Measurements from ENCODE around the gene ATG2A.

ATG2A gene

DNA sequence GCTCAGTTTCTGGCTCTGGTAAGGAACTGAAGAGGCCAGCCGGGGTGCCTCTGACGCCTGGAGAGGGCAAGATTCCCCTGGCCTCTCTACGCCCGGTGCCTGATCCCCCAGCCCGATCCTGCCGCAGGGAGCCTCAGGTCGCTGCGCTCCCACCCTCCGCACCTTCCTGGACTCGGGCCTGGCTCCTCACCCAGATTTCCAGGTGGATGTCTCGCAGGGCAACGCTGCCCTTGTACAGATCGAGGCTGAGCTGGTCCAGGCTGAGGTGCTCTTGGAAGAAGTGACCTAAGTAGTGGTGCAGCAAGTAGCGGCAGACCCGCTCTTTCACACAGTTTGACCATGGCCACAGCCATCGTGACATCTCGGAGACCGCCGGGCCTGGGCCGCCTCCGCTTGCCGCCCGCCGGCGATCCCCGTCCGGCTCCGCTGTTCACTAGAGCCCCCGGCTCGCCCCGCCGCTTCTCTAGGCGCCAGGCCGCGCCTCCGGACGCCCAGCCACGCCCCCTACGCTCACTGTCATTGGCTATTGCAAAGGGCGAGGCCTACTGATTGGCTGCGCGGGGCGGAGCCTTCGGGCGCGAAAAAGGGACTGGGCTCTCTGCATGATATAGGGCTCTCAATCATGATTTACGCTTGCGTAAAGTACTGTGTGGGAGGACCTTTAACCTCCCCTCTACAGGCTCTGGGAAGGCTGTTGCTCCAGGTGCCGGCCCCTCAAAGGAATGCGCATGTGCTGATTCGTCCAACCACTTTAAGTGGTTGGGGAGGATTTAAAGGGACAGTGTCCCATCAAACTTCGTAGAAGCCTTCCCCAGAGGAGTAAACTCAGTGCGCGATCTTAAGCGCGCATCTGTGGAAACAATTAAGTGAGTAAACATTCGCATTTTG lies at the start of gene ATG2A:
Gene ATG2A (minus strand): TSS at position 435 of the 888 bp plus-strand sequence. CDS start 74 bp downstream, at position 361.
- no peak for TF ChIP-seq GATA1 (IDR thresholded peaks at IDR 0.05; ENCODE audit: low read depth, low read length)
- peak; percentile 86 for TF ChIP-seq POLR2A (IDR thresholded peaks at IDR 0.05; ENCODE audit: low read length)

DNA sequence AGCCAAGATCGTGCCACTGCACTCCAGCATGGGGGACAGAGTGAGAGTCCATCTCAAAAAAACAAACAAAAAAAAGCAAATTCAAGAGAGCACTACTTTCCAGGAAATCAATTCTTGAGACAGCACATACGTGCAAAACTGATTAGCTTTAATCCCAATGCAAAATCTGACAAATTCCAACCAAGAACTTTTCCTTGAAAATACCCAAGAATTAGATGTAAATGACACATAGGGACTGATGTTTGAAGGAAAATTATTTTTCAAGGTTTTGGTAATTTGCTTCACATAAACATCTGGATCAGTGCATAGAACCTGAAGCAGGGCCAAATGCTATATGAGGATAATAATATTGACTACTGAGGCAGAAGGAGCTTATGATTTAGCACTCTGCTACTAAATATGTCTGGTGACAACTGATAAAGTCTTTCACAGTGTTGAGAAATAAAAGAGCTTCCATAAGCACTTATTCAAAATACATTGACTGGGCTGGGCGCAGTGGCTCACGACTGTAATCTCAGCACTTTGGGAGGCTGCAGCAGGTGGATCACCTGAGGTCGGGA lies 46.1 kb upstream of the ATG2A start:
- peak in 1 of 2 experiments; percentile 20 for DNase-seq
- no peak for TF ChIP-seq POLR2A (IDR thresholded peaks at IDR 0.05; ENCODE audit: low read length)
- no peak for TF ChIP-seq GATA1 (IDR thresholded peaks at IDR 0.05; ENCODE audit: low read depth, low read length)

More for the DNA sequence above, at the start of gene ATG2A:
- peak; percentile 99 to 100 for DNase-seq

DNA sequence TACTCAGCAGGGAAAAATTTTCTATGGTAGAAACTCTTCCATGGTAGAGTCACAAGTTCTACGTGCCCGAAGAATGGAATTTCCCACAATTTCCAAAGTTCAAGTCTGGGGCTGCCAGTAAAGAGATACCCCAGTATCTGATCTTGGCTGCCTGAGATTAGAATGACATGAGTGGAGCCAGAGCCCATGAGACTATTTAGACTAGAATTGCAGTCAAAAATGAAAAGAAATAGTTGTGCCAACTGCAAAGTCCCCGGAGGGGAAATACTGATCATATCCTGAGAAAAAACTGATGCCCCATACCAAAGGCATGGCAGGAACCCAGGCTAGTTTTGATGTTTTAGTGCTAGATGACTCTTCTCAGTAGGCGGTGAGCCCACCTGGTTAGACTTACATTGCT lies 43.7 kb upstream of the ATG2A start:
- DNase-seq = peak; percentile 40 to 64
- no peak for TF ChIP-seq GATA1 (IDR thresholded peaks at IDR 0.05; ENCODE audit: low read depth, low read length)
- no peak for TF ChIP-seq POLR2A (IDR thresholded peaks at IDR 0.05; ENCODE audit: low read length)

DNA sequence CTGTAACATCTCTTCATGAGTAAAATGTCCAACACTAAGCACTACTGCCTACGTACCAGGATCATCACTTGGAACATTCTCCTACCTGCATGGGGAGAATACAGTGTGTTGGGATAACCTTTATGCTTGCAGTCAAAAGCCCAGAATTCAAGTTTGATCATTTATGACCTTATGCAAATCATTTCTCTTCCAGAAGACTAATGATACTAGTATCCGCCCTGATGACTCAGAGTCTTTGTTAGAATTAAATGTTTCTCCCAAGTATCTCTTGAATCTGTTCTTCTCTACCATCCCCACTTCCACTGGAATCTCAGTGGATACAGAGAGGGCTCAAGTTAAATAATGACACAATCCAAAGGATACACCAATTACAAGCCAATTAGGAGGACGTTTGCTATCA lies 42.5 kb upstream of the ATG2A start:
- no peak for DNase-seq

DNA sequence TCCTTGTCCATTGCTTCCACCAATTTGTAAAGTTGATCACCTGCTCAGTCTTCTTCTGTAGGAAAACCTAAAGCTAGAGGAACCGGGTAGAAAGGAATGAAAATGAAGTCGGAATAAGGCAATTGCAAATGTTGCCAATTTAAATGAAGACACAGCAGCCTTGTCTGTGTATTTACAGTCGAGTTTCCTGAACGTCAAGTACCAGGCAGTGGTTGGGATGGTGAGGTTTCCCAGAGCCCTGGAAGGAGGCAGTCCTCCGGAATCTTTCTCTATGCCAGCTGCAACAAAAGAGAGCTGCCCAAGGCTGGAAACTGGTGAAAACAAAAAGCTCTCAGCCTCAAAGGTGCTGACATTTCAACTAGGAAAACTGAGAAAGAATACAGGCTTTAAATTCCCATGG lies 37.2 kb upstream of the ATG2A start:
- DNase-seq = no peak
- no peak for TF ChIP-seq GATA1 (IDR thresholded peaks at IDR 0.05; ENCODE audit: low read depth, low read length)
- no peak for TF ChIP-seq POLR2A (IDR thresholded peaks at IDR 0.05; ENCODE audit: low read length)

More for the DNA sequence above, 42.5 kb upstream of the ATG2A start:
- no peak for TF ChIP-seq POLR2A (IDR thresholded peaks at IDR 0.05; ENCODE audit: low read length)
- TF ChIP-seq GATA1 (IDR thresholded peaks at IDR 0.05; ENCODE audit: low read depth, low read length) = no peak

DNA sequence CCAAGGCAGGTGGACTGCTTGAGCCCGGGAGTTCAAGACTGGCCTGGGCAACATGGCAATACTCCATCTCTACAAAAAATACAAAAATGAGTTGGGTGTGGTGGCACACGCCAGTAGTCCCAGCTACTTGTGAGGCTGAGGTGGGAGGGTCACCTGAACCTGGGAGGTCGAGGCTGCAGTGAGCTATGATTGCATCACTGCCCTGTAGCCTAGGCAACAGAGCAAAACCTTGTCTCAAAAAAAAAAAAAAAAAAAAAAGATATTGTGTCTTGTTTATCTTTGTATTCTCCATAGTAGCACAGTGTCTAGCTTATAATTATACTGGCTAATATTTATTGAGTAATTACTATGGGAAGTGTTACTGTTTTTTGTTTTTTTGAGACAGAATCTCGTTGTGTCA lies 34.5 kb upstream of the ATG2A start:
- TF ChIP-seq POLR2A (IDR thresholded peaks at IDR 0.05; ENCODE audit: low read length) (no peak), GATA1 (IDR thresholded peaks at IDR 0.05; ENCODE audit: low read depth, low read length) (no peak)
- DNase-seq = no peak

DNA sequence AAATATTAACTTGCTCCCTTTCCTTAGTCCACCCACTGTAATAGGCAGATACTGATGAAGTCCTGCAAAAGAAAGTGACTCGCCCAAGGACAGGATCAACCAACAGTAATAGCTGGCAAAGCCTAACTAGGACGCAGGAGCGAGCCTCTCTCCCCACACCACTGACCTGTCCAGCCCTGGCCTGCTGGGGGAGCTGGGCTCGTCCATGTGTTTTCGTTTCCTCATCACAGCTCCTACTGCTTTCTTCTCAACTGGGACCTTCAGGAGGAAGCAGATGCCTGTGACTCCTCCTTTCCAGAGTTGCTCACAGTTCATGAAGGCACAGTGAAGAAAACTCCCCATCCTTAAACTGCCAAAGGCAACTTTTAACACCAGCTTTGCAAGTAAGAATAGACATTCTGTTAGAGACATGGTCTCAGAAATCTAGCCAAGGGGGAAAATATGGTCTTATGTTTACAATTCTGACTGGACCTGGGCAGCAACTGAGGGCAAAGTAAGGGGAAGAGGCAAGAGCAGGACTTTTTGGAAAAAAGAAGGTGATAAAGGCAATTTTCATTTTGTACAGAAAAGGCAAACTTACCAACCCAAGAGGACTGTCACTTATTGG lies 30.3 kb upstream of the ATG2A start:
- TF ChIP-seq POLR2A (IDR thresholded peaks at IDR 0.05; ENCODE audit: low read length) = no peak
- TF ChIP-seq GATA1 (IDR thresholded peaks at IDR 0.05; ENCODE audit: low read depth, low read length) = no peak
- DNase-seq = no peak

DNA sequence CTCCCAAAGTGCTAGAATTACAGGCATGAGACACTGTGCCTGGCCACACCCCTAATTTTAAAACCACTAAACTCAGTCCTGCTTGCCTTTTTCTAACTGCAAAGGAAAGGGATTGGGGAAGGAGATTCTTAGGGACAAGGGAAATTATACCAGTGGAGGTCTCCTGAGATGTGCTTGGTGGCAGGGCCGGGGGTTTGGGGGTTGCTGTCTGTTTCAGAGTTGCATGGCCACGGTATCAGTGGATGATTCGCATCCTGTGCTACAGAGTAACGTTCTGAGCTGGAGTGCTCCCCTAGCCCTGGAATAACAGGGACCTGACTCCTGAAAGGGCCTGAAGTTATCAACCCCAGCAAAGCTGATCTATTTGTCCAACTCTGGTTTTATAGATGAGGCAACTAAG lies 19.5 kb upstream of the ATG2A start:
- DNase-seq = no peak
- TF ChIP-seq GATA1 (IDR thresholded peaks at IDR 0.05; ENCODE audit: low read depth, low read length) (no peak), POLR2A (IDR thresholded peaks at IDR 0.05; ENCODE audit: low read length) (no peak)

DNA sequence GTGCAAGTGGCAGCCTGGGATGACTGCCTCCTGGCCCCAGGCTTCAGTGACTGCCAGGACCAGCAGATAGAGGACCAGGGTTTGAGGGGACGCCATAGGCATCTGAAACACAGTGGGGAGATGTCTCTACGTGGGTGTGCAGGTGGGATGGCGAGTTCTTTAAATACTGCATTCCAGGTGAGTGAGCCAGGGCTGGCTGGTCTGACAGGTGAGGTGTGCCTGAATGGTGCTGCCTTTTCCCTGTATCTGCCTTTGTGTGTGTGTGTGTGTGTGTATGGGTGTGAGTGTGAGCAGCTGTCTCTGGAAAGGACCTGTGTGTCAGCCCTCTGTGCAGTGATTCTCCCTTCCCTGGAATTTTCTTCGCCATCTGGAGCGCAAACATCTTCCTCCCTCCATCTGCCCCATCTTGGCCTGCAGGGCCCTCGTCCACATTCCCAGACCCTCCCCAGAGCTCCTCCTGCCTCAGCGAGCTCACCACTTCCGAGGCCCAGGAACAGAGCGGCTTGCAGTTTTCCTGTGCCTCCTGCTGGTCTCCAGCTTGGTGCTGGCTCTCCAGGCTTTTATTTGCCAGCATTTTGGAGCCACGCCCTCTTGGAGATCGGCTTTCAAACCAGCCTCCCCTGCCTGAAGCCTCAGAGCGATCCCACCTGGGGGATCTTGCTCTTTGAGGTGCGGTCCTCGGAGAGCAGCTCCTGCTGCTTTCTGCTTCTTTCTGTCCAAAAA lies 18.5 kb upstream of the ATG2A start, which contains the start of gene GPHA2:
Gene GPHA2 (minus strand): TSS at position 535 of the 723 bp plus-strand sequence. CDS start 433 bp downstream, at position 102.
- no peak for DNase-seq

DNA sequence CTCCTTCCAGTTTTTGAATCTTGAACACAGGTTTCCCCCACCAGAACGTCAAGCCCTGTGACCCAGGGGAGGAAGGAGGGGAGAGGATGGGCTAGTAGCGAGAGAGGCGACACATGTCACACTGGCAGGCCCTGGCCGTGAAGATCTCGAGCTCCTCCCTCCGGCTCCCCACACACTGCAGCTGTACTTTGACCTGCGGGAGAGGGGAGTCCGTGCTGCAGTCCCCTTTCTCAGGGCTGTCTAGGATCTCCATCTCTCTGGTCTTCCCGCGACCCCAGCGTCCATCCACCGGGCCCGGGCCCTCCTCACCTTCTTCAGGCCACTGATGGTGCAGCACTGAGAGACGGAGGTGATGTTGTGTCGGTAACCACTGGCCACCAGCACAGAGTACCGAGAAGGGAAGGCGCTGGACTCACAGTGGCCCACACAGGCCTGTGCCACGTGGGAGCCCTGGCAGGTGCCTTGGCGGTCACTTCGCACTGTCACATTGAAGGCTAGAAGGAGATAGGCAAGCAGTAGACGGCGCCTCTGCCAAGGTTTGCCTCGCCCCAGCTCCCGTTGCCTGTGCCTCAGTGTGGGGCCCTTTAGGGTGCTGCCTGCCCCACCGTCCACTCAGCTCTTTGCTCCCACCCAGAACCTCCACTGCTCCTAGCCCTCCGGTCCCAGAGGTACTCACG lies 17.8 kb upstream of the ATG2A start:
- no peak for DNase-seq
- peak; percentile 26 for TF ChIP-seq POLR2A (IDR thresholded peaks at IDR 0.05; ENCODE audit: low read length)
- no peak for TF ChIP-seq GATA1 (IDR thresholded peaks at IDR 0.05; ENCODE audit: low read depth, low read length)

More for the DNA sequence above, 18.5 kb upstream of the ATG2A start, which contains the start of gene GPHA2:
- TF ChIP-seq GATA1 (IDR thresholded peaks at IDR 0.05; ENCODE audit: low read depth, low read length) (no peak), POLR2A (IDR thresholded peaks at IDR 0.05; ENCODE audit: low read length) (no peak)

DNA sequence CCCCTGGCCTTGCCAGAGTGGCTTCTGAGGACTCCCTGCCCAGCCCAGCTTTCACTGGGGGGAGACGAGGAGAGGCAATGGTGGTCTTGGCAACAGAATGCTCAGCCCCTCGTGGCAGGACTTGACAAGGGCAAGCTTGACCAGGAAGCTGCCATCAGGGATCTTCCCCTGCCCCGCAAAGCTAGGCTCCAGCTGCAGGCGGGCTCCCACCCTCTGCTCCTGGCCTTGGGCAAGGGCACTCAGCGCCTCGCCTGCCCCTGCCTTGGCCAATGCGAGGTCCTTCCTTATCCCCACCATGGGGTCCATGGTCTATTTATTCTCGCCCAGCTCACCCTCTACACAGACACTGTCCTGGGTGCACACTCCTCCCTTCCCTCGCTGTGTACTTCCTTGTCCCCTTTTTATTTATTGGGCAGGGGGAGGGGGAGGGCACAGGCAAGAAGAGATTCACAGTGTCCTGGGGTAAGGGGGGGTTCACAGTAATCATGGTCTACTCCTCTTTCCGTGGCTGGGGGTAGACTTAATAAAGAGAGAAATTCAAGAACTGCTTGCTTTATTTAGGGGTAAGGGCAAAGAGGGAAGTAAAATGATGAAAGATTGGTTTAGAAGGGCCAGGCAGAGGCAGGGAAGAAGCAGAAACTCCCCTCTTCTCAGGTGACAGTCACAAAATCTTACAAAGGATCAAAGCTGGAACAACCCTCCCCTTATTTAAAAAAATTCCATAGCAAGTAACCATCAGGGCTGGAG lies 17.1 kb upstream of the ATG2A start:
- DNase-seq = no peak
- TF ChIP-seq GATA1 (IDR thresholded peaks at IDR 0.05; ENCODE audit: low read depth, low read length) (no peak), POLR2A (IDR thresholded peaks at IDR 0.05; ENCODE audit: low read length) (no peak)

DNA sequence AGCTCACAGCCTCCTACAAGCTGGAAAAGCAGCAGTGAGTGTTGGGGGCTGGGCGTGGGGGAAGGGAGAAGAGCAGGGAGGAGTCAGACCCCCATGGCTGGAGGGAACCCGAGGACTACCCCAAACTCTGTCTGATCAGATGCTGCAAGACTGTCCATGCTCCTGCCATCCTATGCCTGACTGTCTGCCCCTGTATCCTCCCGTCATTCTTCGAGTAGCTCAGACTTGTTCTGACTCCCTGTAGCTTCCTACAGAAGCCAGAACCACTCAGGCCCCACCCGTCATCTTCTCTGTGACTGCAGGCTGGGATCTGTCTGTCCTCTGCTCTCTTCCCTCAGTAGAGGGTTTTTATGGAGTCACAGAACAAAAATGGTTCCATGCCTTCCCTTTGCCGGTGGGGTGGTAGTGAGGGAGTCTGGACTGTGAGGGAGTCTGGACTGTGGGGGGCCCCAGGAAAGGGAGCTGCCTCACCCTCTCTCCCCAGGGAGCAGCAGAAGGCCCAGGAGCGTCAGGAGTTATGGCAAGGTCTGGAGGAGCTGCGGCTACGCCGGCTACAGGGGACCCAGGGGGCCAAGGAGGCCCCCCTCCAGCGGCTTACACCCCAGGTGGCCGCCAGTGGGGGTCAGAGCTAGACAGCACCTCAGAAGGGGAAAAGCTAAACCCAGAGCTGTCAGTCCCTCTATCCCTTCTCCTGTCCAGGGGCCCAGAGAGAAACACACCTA lies 16.4 kb upstream of the ATG2A start:
- DNase-seq = no peak
- no peak for TF ChIP-seq GATA1 (IDR thresholded peaks at IDR 0.05; ENCODE audit: low read depth, low read length)
- no peak for TF ChIP-seq POLR2A (IDR thresholded peaks at IDR 0.05; ENCODE audit: low read length)

Data from erythroblast (primary cell).